ENCODE results near the gene RNF220. TPM values are rescaled to one million over a fixed set of nuclear protein-coding genes. Genes with fewer than 3 reads are reported as not detected.

RNF220 gene
- total RNA-seq, 3 donors from 2014 or later = 61.9 to 83.9 (median 72.7) TPM

- no peaks in the 10 kb centered on the region for H3K36me3 ChIP-seq (ENCODE audit: low read depth)
- DNase-seq (peak in 2 of 3 donors; percentile 35 to 43), ATAC-seq (peak; percentile 68)
- no peaks in the 10 kb centered on the region for H3K9me3 ChIP-seq
- peaks cover 4% of the 10 kb centered on the region for H3K4me1 ChIP-seq (ENCODE audit: low read depth)
- TF ChIP-seq CTCF (IDR thresholded peaks at IDR 0.05) = no peak
- intact Hi-C loops (cut with DNase I, micrococcal nuclease) = no loop called here
- no peak overlapping the region for H3K4me3 ChIP-seq
Measured at GRCh38 chr1:44604157-44604955, 199.3 kb downstream of the RNF220 start.

GRCh38 chr1:44605914-44606615 lies 201.0 kb downstream of the RNF220 start:
- DNase-seq (no peak), ATAC-seq (no peak)
- intact Hi-C loops (cut with DNase I, micrococcal nuclease) = no loop called here
- no peaks in the 10 kb centered on the region for H3K36me3 ChIP-seq (ENCODE audit: low read depth)
- peaks cover 4% of the 10 kb centered on the region for H3K4me1 ChIP-seq (ENCODE audit: low read depth)
- H3K9me3 ChIP-seq = no peaks in the 10 kb centered on the region
- H3K4me3 ChIP-seq = no peak overlapping the region
- TF ChIP-seq CTCF (IDR thresholded peaks at IDR 0.05) = no peak

GRCh38 chr1:44606701-44607281 lies 201.7 kb downstream of the RNF220 start:
- no peaks in the 10 kb centered on the region for H3K9me3 ChIP-seq
- ATAC-seq = no peak
- peaks cover 4% of the 10 kb centered on the region for H3K4me1 ChIP-seq (ENCODE audit: low read depth)
- no peaks in the 10 kb centered on the region for H3K36me3 ChIP-seq (ENCODE audit: low read depth)
- no peak for DNase-seq
- H3K4me3 ChIP-seq = no peak overlapping the region
- intact Hi-C loops (cut with DNase I, micrococcal nuclease) = no loop called here
- TF ChIP-seq CTCF (IDR thresholded peaks at IDR 0.05) = no peak

GRCh38 chr1:44608141-44608540 lies 203.1 kb downstream of the RNF220 start:
- Histone ChIP-seq H3K36me3 (ENCODE audit: low read depth) (no peaks in the 10 kb centered on the region), H3K9me3 (no peaks in the 10 kb centered on the region), H3K4me1 (ENCODE audit: low read depth) (peaks cover 4% of the 10 kb centered on the region), H3K4me3 (no peak overlapping the region)
- no peak for TF ChIP-seq CTCF (IDR thresholded peaks at IDR 0.05)
- DNase-seq = no peak
- intact Hi-C loops (cut with DNase I, micrococcal nuclease) = no loop called here
- no peak for ATAC-seq

- no peak for TF ChIP-seq CTCF (IDR thresholded peaks at IDR 0.05)
- Histone ChIP-seq H3K4me3 (no peak overlapping the region), H3K9me3 (no peaks in the 10 kb centered on the region), H3K36me3 (ENCODE audit: low read depth) (no peaks in the 10 kb centered on the region), H3K4me1 (ENCODE audit: low read depth) (peaks cover 4% of the 10 kb centered on the region)
- ATAC-seq (peak; percentile 34), DNase-seq (peak in 2 of 3 donors; percentile 51 to 61)
- intact Hi-C loops (cut with DNase I, micrococcal nuclease) = no loop called here
Measured at GRCh38 chr1:44609412-44609767, 204.3 kb downstream of the RNF220 start.

Data from mucosa of descending colon (tissue), 3 donors.